Upper lobe of right lung (tissue), 1 donor: ENCODE measurements around the gene STYK1. TPM values are rescaled to one million over a fixed set of nuclear protein-coding genes. Genes with fewer than 3 reads are reported as not detected.
"Not testable (repeated sequence)": the region's sequence is repeated elsewhere in the genome, so short reads cannot be mapped to it uniquely, and the experiment has no call there.

Experiments
- ATAC-seq: fragments of 200-7000 bp; cut with Tn5 transposase; one replicate; pipeline ENCODE4 v1.9.1; 2020; ENCODE audit warnings: mild to moderate bottlenecking, moderate library complexity
- DNase-seq: peaks from one replicate; pipeline ENCODE4 v3.0.0-alpha.2; 2020
- H3K27ac ChIP-seq: fragments of 200-600 bp; one replicate; pipeline ENCODE4 v1.8.0; 2022
- H3K27me3 ChIP-seq: fragments of 200-600 bp; one replicate; pipeline ENCODE4 v1.8.0; 2022; ENCODE audit warnings: mild to moderate bottlenecking
- H3K36me3 ChIP-seq: fragments of 200-600 bp; one replicate; pipeline ENCODE4 v1.8.0; 2022
- H3K4me1 ChIP-seq: fragments of 200-600 bp; one replicate; pipeline ENCODE4 v1.8.0; 2022
- H3K4me3 ChIP-seq: fragments of 200-600 bp; one replicate; pipeline ENCODE4 v1.8.0; 2022; ENCODE audit warnings: mild to moderate bottlenecking
- H3K9me3 ChIP-seq: fragments of 200-600 bp; one replicate; pipeline ENCODE4 v1.8.0; 2022
- intact Hi-C: fragments of 100-400 bp; cut with DNase I; formaldehyde crosslinking; loops from one replicate; pipeline ENCODE4 v1.11.0; 2022
- total RNA-seq: library from RNA; stranded (reverse); fragmentation: NEBNext Ultra II Directional; extraction: Animal tissue kit (Norgen Biotek cat#: 25700); gene quantifications from one replicate; pipeline ENCODE4 v1.2.1, GENCODE V29; 2021
- TF ChIP-seq, protein P1 (sequence below): fragments of 200-600 bp; IDR thresholded peaks from one replicate; pipeline ENCODE4 v1.8.0; 2022; ENCODE audit warnings: antibody characterized with exemption
- donor health status: DM: no; HTN: yes; CAD: no; lungs with severe emphysema.

The STYK1 gene
- total RNA-seq, 1 donor from 2014 or later: 0.93 TPM

DNA sequence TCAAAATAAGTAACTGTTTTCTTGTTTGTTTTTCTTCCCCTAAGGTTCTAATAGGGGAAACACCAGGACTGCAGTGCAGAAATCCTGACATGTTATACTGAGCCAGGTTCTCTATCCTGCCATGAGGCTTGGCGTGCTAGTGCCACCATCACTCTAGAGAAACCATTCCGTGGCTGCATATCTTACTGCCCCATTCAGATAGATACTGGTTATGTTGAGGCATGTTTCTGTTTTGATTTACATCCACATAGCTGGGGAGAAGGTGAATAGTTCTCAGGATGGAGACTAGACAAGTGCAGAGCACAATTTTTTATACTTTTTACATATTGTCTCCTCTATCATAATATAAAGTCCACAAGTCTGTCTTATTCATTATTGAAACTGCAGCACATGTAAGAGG, 72.0 kb downstream of the STYK1 start:
- Histone ChIP-seq H3K27ac (no peak overlapping the region), H3K9me3 (no peaks in the 10 kb centered on the region), H3K27me3 (no peaks in the 10 kb centered on the region), H3K36me3 (peaks cover 6% of the 10 kb centered on the region), H3K4me3 (no peak overlapping the region), H3K4me1 (no peaks in the 10 kb centered on the region)
- intact Hi-C loops: no loop called here
- TF ChIP-seq, protein P1, sequence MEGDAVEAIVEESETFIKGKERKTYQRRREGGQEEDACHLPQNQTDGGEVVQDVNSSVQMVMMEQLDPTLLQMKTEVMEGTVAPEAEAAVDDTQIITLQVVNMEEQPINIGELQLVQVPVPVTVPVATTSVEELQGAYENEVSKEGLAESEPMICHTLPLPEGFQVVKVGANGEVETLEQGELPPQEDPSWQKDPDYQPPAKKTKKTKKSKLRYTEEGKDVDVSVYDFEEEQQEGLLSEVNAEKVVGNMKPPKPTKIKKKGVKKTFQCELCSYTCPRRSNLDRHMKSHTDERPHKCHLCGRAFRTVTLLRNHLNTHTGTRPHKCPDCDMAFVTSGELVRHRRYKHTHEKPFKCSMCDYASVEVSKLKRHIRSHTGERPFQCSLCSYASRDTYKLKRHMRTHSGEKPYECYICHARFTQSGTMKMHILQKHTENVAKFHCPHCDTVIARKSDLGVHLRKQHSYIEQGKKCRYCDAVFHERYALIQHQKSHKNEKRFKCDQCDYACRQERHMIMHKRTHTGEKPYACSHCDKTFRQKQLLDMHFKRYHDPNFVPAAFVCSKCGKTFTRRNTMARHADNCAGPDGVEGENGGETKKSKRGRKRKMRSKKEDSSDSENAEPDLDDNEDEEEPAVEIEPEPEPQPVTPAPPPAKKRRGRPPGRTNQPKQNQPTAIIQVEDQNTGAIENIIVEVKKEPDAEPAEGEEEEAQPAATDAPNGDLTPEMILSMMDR: no peak
- DNase-seq: no peak
- no peak for ATAC-seq

GRCh38 chr12:10600988-10601387, 72.9 kb downstream of the STYK1 start:
- H3K9me3 ChIP-seq: no peaks in the 10 kb centered on the region
- TF ChIP-seq, protein P1: no peak
- no peak for DNase-seq
- no peak for ATAC-seq
- intact Hi-C loops: no loop called here
- peaks cover 5% of the 10 kb centered on the region for H3K36me3 ChIP-seq
- no peaks in the 10 kb centered on the region for H3K27me3 ChIP-seq
- no peaks in the 10 kb centered on the region for H3K4me1 ChIP-seq
- H3K4me3 ChIP-seq: no peak overlapping the region
- H3K27ac ChIP-seq: no peak overlapping the region

- ATAC-seq (no peak), DNase-seq (no peak)
- TF ChIP-seq, protein P1: no peak
- Histone ChIP-seq H3K4me1 (no peaks in the 10 kb centered on the region), H3K4me3 (no peak overlapping the region), H3K27ac (no peak overlapping the region), H3K9me3 (no peaks in the 10 kb centered on the region), H3K27me3 (no peaks in the 10 kb centered on the region), H3K36me3 (no peaks in the 10 kb centered on the region)
- intact Hi-C loops: no loop called here
Observed at GRCh38 chr12:10595881-10596280, 78.0 kb downstream of the STYK1 start.

GRCh38 chr12:10590966-10591365, 82.9 kb downstream of the STYK1 start:
- no peak for DNase-seq

DNA sequence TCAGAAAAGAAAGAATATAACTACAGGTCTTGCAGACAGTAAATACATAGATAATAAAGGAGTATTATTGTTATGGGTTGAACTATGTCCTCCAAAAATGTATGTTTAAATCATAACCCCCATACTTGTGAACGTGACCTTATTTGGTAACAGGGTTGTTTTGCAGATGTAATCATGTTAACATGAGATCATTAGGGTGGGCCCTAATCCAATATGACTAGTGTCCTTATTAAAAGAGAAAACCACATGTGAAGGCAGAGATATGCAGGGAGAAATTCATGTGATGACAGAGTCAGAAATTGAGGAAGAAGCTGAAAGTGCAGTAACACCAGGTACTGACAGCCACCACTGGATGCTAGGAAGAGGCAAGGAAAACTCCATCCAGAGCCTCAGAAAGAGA, 89.4 kb downstream of the STYK1 start:
- no peaks in the 10 kb centered on the region for H3K36me3 ChIP-seq
- no peak overlapping the region for H3K4me3 ChIP-seq
- no peaks in the 10 kb centered on the region for H3K27me3 ChIP-seq
- TF ChIP-seq, protein P1: no peak
- intact Hi-C loops: no loop called here
- DNase-seq (no peak), ATAC-seq (no peak)
- no peaks in the 10 kb centered on the region for H3K9me3 ChIP-seq
- H3K4me1 ChIP-seq: no peaks in the 10 kb centered on the region
- H3K27ac ChIP-seq: no peak overlapping the region

More at GRCh38 chr12:10590966-10591365, 82.9 kb downstream of the STYK1 start:
- no peaks in the 10 kb centered on the region for H3K4me1 ChIP-seq
- TF ChIP-seq, protein P1: no peak
- no peak for ATAC-seq
- no peaks in the 10 kb centered on the region for H3K9me3 ChIP-seq
- no peaks in the 10 kb centered on the region for H3K27me3 ChIP-seq
- no peak overlapping the region for H3K27ac ChIP-seq
- no peak overlapping the region for H3K4me3 ChIP-seq
- intact Hi-C loops: no loop called here
- H3K36me3 ChIP-seq: no peaks in the 10 kb centered on the region

DNA sequence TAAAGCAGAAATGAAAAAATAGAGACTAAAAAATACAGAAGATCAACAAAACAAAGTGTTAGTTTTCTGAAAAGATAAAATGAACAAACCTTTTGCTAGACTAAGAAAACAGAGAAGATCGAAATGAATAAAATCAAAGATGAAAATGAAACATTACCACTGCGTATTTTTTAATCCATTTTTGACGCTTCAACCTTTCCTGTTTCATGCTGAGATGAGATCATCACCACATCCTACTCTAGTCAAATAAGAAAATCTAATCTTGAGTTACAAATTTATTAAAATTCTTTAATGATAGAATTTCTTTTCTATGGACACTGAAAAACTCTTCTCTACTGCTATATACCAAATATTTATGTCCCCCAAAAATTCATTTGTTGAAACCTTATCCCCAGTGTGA, 91.1 kb downstream of the STYK1 start:
- Histone ChIP-seq H3K4me3 (no peak overlapping the region), H3K27me3 (no peaks in the 10 kb centered on the region), H3K9me3 (no peaks in the 10 kb centered on the region), H3K27ac (no peak overlapping the region), H3K4me1 (no peaks in the 10 kb centered on the region), H3K36me3 (no peaks in the 10 kb centered on the region)
- DNase-seq: no peak
- TF ChIP-seq, protein P1: no peak
- ATAC-seq: no peak
- intact Hi-C loops: no loop called here

DNA sequence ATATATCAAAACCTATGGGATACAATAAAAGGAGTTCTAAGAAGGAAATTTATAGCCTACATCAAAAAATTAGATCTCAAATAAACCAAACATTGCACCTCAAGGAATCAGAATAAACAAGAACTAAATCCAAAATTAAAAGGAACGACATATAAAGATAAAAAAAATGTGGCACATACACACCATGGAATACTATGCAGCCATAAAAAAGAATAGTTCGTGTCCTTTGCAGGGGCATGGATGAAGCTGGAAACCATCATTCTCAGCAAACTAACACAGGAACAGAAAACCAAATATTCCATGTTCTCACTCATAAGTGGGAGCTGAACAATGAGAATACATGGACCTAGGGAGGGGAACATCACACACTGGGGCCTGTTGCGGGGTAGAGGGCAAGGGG, 91.7 kb downstream of the STYK1 start:
- H3K4me1 ChIP-seq, H3K9me3 ChIP-seq, H3K36me3 ChIP-seq, H3K27me3 ChIP-seq, intact Hi-C loops, ATAC-seq, H3K27ac ChIP-seq, H3K4me3 ChIP-seq, DNase-seq: not testable (repeated sequence)
